Measurements from ENCODE around the gene SHISAL2A. TPM values are rescaled to one million over a fixed set of nuclear protein-coding genes. Genes with fewer than 3 reads are reported as not detected.

The SHISAL2A gene
- polyA plus RNA-seq, 4 donors: 1.2 to 2.4 (median 1.5) TPM

DNA sequence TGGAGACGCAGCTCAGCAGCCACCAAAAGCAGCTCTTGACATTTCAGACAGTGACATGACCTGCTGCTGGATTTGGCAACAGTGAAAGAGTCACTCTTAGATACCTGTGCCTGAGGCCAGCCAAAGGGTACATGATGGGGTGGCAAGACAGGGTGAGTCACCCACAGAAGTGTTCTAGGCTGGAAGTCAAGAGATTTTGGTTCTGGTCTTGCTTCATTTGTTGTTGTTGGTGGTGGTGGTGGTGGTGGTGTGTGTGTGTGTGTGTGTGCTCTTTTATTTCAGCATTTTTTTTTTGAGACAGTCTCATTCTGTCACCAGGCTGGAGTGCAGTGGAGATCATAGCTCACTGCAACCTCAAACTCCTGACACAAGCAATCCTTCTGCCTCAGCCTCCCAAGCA lies 25.8 kb downstream of the SHISAL2A start:
- DNase-seq (ENCODE audit: low read depth in 4 of 4, low spot score in 2 of 4): no peak

- no peak for DNase-seq (ENCODE audit: low read depth in 4 of 4, low spot score in 2 of 4)
Measured at GRCh38 chr1:52659356-52659755, 26.4 kb downstream of the SHISAL2A start.

DNA sequence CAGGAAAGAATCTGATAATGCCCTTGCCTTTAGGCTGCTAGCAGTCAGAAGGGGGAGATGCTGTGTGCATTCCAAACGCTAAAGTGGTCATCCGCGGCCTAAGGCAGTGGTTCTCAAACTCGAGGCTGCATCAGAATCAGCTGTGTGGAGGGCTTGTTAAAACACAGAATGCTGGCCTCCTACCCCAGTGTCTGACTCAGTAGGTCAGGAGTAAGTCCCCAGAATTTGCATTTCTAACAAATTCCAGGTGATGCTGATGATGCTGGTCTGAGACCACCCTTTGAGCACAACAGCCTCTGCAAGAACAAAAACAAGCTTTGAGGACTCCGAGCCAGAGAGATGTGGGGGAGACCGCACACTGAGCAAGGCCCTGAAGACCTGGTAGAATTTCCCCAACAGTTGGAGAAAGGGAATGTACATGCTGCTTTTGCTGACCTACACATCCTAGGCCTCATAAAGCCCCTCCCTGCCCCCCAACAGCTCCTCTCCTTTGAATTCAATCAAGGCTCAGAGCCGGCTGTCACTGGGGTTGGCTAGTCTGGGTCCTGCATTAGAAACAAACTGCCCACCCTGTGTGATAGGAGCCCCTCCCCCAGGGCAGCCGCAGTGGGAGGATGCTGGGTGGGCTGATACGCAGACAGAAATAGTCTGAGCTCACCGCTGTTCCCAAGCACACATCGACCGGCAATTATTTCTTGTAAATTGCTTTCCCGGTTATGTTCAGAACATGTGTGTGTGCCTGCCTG lies 27.1 kb downstream of the SHISAL2A start:
- DNase-seq (ENCODE audit: low read depth in 4 of 4, low spot score in 2 of 4): no peak

GRCh38 chr1:52660807-52661206 lies 27.8 kb downstream of the SHISAL2A start:
- DNase-seq (ENCODE audit: low read depth in 4 of 4, low spot score in 2 of 4): no peak

- no peak for DNase-seq (ENCODE audit: low read depth in 4 of 4, low spot score in 2 of 4)
Measured at GRCh38 chr1:52662645-52663313, 29.8 kb downstream of the SHISAL2A start.

- no peak for DNase-seq (ENCODE audit: low read depth in 4 of 4, low spot score in 2 of 4)
Measured at GRCh38 chr1:52663716-52664115, 30.7 kb downstream of the SHISAL2A start.

- DNase-seq (ENCODE audit: low read depth in 4 of 4, low spot score in 2 of 4): no peak
Measured at GRCh38 chr1:52665006-52665941, 32.3 kb downstream of the SHISAL2A start.

GRCh38 chr1:52667290-52667689 lies 34.3 kb downstream of the SHISAL2A start:
- no peak for DNase-seq (ENCODE audit: low read depth in 4 of 4, low spot score in 2 of 4)

GRCh38 chr1:52667984-52668383 lies 35.0 kb downstream of the SHISAL2A start:
- no peak for DNase-seq (ENCODE audit: low read depth in 4 of 4, low spot score in 2 of 4)

DNA sequence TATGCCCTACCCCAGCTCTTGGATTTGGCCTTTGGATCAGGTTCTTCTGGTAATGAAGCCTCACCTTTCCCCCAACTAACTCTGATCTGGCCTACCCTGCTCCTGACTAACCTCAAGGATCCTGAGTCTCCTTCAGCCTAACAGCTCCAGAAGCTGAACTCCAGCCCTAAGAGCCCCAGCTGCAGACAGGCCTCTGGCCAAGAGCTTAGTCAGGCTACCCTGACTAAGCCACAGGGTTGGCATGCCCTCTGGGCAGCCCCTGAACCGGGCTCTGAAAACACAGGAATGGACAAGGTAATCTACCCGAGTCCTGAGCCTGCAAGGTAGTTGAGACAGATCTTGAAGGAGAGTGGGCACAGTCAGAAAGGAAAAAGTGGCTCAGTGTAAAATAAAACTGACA lies 35.7 kb downstream of the SHISAL2A start:
- DNase-seq (ENCODE audit: low read depth in 4 of 4, low spot score in 2 of 4): no peak

DNA sequence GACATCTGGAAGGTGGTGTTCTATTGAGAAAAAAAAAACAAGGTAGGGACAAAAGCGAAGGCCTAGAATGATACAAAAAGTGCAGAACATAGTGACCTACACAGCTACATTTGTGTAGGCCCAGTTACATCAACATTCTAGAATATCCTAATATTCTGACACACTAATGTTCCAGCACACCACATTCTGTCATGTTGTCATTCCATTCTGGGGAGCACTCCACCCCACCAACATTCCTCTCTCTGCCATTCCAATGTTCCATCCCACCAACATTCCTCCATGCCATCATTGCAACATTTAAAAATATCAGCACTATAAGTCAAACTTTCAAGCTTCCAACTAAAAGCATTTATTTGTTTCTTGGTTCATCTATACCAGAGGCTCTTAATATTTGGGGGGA lies 36.7 kb downstream of the SHISAL2A start:
- no peak for DNase-seq (ENCODE audit: low read depth in 4 of 4, low spot score in 2 of 4)

DNA sequence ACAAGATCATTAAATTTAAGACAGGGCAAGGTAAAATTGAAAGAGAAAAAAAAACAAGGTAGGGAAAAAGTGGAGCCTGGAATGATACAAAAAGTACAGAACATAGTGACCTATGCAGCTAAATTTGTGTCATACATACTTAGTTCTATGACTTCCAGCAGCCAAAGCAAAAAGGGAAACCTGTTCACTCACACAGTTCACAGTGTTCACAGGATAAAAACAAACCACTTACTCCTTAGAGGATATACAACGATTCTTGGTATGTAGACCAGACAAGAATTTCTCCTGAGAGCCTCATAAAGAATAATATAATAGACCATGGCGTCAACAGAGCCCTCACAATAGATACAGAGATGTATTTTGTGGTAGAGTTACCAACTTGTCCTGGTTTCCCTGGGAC lies 37.6 kb downstream of the SHISAL2A start:
- DNase-seq (ENCODE audit: low read depth in 4 of 4, low spot score in 2 of 4): no peak

DNA sequence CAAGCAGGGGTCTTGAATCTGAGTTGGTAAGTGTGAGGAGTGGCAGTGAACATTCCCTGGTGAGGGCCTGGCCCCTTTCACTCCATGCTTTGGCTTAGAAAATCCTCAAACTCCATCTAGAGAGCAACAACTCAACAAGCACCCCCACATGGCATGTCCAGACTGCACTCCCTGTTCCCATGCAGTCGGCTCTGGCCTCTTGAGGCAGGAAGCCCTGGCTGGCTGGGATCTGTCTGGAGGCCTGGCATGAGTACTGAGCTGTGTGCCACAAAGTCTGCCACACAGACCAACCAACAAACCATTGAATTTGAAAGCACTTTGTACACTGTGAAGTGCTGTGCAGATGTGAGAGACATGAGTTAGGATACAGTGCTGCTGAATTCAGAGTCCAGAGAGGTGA lies 40.0 kb downstream of the SHISAL2A start:
- DNase-seq (ENCODE audit: low read depth in 4 of 4, low spot score in 2 of 4): no peak

DNA sequence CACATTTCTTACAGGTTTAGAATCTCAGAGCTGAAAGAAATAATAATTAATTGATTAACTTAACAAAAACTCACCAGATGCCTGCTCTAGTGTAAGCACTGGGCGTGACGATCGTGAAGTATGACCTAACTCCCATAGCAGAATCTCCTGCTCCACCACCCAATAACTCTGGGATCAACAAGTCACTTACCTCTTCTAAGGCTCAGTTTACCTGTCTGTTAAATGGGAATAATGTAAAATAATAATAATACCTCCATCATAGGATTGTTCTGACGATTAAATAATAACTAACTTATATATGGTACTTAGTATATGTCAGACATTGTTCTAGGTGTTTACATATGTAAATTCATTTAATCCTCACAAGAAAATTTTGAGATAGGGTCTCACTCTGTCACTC lies 40.5 kb downstream of the SHISAL2A start:
- DNase-seq (ENCODE audit: low read depth in 4 of 4, low spot score in 2 of 4): no peak

- DNase-seq (ENCODE audit: low read depth in 4 of 4, low spot score in 2 of 4): no peak
Measured at GRCh38 chr1:52674497-52675384, 41.8 kb downstream of the SHISAL2A start.

DNA sequence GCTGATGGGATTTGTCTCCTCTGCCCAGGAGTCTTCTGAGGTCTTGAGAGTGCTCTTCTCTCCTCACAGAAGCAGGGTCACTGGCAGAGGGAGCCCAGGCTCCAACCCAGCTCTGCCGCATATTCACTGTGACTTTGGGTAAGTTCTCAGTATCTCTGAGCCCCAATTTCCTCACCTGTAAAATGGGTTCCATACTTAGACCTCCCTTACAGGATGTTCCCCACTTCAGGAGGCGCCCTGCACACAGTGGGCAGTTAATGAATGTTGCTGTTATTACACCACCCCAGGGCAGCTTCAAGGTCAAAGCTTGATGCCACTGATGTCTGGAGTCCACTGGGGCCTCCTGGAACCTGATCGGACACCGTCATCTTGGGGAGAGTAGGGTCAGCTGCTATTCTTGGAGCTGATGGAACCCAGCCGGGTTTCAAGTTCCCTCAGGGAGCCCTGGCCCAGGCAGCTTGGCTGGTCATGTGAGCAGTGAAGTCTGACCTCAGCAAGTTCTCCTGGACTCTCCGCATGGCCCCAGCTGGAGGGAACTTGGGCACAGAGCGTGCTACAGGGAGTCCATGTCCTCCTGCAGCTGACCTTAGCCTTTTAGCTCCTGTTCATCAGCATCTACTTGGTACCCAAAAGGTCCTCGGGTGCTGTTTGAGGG lies 43.4 kb downstream of the SHISAL2A start:
- DNase-seq (ENCODE audit: low read depth in 4 of 4, low spot score in 2 of 4): no peak

DNA sequence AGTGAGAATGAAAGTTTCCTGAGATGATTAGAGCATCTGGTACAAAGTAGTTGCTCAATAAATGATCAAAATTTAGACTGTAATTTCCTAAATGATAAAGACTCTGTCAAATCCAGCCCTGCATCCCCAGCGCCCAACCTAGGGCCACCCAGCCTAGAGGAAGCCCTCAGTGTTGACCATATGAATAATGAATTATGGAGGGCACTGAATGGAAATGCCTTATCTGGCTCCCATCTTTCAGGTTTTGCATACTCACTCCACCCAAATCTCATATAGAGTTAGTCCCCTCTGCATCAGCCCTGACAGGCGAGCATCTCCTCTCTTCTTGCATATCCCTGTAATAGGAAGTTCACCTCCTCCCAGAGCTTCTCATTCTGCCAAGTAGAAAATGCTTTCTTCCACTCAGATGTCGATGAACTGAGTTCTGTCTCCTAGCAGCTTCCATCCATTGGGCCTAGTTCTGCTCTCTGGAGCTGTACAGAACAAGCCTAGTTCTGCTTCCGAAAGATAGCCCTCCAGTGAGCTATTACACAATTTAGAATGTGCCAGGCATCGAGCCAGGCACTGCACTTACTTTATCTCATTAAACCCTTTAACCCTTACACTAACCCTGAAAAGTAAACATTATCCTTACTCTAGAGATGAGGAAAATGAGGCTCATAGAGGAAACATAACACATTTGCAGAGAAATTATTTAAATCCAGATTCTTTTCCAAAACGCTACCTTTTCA lies 44.3 kb downstream of the SHISAL2A start:
- no peak for DNase-seq (ENCODE audit: low read depth in 4 of 4, low spot score in 2 of 4)

DNA sequence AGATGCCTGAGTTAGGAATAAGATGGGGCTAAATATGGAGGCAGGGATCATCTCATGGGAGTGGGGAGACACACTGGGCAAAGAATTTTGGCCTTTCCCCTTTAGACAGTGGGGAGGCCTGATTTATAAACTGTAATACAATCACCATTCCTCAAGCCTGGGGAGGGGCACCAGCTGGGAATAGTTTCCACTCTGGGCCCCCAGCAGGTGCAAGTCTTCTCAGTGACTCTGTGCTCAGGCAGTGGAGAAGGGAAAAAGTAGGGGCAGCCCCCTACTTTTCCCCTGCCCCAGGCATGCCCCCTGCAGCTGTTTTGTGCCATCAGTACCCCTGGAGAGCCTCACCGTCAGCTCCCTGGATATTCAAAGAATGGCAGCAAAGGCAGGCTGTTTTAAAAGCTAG lies 46.1 kb downstream of the SHISAL2A start:
- DNase-seq (ENCODE audit: low read depth in 4 of 4, low spot score in 2 of 4): no peak

- no peak for DNase-seq (ENCODE audit: low read depth in 4 of 4, low spot score in 2 of 4)
Measured at GRCh38 chr1:52679498-52679897, 46.5 kb downstream of the SHISAL2A start.
